ENCODE results near the gene MRPS25.
A peak's percentile ranks its signal among the peaks of the same experiment; 100 is the strongest.

Gene MRPS25

DNA sequence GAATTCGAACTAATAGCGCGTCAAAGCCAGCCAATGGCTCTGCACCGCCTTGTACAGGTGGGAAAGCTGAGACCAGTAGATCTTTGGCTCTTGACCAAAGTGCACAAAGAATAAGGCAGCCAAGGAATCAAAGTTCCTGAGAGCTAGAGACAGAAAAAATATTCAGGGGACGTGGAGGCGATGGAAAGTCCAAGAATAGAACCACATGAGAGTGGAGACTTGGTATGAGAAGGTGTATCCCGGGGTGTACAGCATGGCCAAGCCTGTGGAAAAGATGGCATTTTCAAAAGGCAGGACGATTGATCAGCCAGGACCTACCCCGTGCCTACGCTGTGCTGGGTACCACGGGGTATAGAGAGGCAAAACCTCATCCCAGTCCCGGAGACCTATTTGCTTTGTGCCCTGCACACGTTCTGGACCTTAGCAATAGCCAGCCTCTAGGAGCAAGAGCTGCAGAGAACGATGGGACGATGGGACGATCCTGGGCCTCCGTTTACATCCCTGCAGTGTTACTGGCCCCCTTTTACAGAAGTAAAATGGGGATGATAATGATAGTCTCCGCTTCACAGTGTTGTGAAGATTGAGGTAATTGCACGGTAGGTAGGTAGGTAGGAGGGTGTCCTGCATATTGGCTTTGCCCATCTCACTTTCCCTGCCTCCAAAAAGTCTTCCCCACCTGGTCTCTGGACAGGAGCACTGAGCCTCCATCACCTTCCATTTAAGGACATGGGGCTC lies 34.4 kb upstream of the MRPS25 start:
- Histone ChIP-seq H3K36me3 (peaks cover 17% of the 10 kb centered on the region), H3K4me1 (ENCODE audit: control insufficient read depth in 1 of 2, insufficient read depth in 1 of 2, low read depth in 1 of 2, low read length in 1 of 2) (peaks cover 54 to 58% of the 10 kb centered on the region in 2 experiments), H3K27ac (peak overlapping the region; percentile 89), H3K4me3 (ENCODE audit: low read depth in 1 of 2, low read length in 1 of 2) (peak overlapping the region; percentile 89 to 94), H3K9me3 (no peaks in the 10 kb centered on the region), H3K27me3 (no peaks in the 10 kb centered on the region)
- TF ChIP-seq, protein P1, sequence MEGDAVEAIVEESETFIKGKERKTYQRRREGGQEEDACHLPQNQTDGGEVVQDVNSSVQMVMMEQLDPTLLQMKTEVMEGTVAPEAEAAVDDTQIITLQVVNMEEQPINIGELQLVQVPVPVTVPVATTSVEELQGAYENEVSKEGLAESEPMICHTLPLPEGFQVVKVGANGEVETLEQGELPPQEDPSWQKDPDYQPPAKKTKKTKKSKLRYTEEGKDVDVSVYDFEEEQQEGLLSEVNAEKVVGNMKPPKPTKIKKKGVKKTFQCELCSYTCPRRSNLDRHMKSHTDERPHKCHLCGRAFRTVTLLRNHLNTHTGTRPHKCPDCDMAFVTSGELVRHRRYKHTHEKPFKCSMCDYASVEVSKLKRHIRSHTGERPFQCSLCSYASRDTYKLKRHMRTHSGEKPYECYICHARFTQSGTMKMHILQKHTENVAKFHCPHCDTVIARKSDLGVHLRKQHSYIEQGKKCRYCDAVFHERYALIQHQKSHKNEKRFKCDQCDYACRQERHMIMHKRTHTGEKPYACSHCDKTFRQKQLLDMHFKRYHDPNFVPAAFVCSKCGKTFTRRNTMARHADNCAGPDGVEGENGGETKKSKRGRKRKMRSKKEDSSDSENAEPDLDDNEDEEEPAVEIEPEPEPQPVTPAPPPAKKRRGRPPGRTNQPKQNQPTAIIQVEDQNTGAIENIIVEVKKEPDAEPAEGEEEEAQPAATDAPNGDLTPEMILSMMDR (IDR thresholded peaks at IDR 0.05), result no peak

DNA sequence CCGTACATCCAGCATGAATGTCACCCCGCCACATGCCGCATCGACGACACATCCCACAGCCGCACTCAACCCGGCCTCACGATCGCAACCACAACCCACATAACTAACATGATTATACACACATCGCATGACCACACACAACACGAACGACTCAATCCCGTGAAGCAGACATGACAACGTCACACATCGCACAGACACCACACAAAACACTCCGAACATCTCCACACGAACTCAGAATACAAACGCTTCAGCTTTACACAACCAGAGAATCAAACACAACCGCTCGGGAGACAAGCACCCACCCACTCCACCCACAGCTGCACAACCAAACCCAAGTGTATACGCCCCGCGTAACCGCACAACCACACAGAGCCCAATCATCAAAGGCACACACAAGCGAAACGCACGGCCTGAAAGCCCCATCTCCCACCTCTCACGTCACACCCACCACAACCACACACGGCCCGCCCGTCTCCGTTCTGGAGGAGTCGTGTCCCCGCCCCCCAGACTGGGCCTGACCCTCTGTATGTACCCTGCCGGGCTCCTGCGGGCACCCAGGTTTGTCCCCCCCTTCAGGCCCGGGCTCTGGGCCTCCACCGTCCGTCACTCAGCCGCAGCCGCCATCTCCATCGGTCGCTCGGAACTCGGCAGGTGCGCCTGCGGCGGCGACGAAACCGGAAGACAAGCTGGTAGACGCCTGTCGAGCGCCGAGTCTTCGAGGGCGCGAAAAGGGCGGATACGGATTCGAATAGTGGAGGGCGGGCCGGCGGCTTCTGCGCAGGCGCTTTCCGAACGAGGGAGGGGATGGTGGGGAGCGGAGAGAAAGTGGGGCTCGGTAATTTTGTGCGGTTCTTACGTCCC lies 33.6 kb upstream of the MRPS25 start, which contains the start of gene RBSN:
Gene RBSN (minus strand): TSS at position 646 of the 861 bp plus-strand sequence. CDS start 3,028 bp downstream, outside the sequence.
- Histone ChIP-seq H3K4me1 (ENCODE audit: control insufficient read depth in 1 of 2, insufficient read depth in 1 of 2, low read depth in 1 of 2, low read length in 1 of 2) (peaks cover 62 to 65% of the 10 kb centered on the region in 2 experiments), H3K9me3 (no peaks in the 10 kb centered on the region), H3K27ac (peak within 1 kb of the TSS; percentile 89), H3K4me3 (ENCODE audit: low read depth in 1 of 2, low read length in 1 of 2) (peak within 1 kb of the TSS; percentile 89 to 94), H3K36me3 (peaks cover 25% of the 10 kb centered on the region), H3K27me3 (no peaks in the 10 kb centered on the region)
- TF ChIP-seq, protein P1 (IDR thresholded peaks at IDR 0.05), result peak; percentile 52

DNA sequence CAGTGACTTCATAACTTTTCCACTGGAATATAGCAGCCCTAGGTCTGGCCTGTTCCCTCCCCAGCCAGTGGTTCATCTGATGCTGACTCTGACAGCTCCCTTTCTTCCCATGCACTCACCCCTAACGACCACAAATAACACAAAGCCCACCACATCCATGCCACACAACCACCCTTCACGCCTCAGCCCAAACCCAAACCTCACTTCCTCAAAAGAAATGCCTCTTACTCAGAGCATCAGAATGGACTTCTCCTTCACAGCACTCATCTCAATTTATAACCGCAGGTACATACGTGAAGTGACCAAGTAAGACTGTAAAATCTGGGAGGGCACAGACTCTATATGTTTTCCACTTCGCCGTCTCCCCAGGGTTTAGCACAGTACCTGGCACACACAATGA lies 32.8 kb upstream of the MRPS25 start:
- Histone ChIP-seq H3K27me3 (no peaks in the 10 kb centered on the region), H3K9me3 (no peaks in the 10 kb centered on the region), H3K4me1 (ENCODE audit: control insufficient read depth in 1 of 2, insufficient read depth in 1 of 2, low read depth in 1 of 2, low read length in 1 of 2) (peaks cover 60 to 65% of the 10 kb centered on the region in 2 experiments), H3K27ac (peak overlapping the region; percentile 89), H3K4me3 (ENCODE audit: low read depth in 1 of 2, low read length in 1 of 2) (peak overlapping the region; percentile 89 to 94), H3K36me3 (peaks cover 27% of the 10 kb centered on the region)
- TF ChIP-seq, protein P1 (IDR thresholded peaks at IDR 0.05), result no peak

DNA sequence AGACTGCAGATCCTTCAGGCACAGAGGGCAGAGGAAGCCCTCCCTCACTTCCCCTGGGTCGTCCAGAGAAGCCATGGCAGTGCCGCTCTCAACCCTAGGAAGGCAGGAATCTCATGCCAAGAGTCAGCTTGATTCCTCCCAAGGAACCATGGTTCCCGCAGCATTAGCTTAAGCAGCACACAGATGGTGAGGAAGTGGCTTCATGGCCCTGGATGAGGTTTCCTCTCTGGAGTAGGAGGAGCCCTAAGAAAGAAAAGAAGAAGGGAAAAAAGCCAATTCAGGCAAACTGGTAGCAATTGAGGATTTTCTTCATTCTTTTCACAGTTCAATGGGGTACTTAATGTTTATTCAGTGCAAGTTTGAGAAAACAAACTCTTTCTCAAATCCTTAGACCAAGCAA lies 30.9 kb upstream of the MRPS25 start:
- Histone ChIP-seq H3K9me3 (no peaks in the 10 kb centered on the region), H3K27me3 (no peaks in the 10 kb centered on the region), H3K4me1 (ENCODE audit: control insufficient read depth in 1 of 2, insufficient read depth in 1 of 2, low read depth in 1 of 2, low read length in 1 of 2) (peaks cover 51 to 61% of the 10 kb centered on the region in 2 experiments), H3K27ac (peak overlapping the region; percentile 40), H3K4me3 (ENCODE audit: low read depth in 1 of 2, low read length in 1 of 2) (no peak overlapping the region), H3K36me3 (peaks cover 27% of the 10 kb centered on the region)
- TF ChIP-seq, protein P1 (IDR thresholded peaks at IDR 0.05), result no peak

DNA sequence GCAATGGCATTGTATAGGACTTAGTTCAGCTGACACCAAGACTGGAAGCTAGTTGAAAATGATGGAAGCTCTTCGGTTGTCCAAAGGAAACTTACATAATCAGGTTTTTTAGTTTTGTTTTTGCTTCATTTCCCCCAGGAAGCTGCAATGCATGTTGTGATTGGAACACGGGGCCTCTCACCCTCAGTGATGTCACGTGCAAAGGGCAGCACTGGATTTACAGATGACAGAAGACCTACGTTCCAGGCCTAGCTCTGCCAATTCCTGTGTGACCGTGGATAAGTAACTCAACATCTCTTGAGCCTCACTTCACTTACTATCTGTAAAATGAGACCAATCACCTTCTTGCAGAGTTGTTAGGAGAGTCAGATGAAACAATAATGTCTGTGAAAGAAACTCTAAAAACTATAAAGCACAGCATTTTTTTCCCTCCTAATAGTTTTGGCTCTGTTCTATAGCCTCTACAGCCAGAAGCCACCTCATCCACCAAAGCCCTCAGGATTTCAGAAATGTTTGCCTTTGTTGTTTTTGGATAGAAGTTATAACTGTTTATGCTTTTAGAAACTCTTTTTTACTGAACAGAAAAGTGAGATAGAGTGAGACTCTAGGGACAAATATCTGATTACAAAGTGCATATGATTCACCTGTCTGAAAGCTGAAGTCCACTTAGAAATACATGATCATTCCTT lies 29.2 kb upstream of the MRPS25 start:
- Histone ChIP-seq H3K4me1 (ENCODE audit: control insufficient read depth in 1 of 2, insufficient read depth in 1 of 2, low read depth in 1 of 2, low read length in 1 of 2) (peaks cover 44 to 56% of the 10 kb centered on the region in 2 experiments), H3K36me3 (peaks cover 37% of the 10 kb centered on the region), H3K27me3 (no peaks in the 10 kb centered on the region), H3K9me3 (no peaks in the 10 kb centered on the region), H3K27ac (peak overlapping the region; percentile 63), H3K4me3 (ENCODE audit: low read depth in 1 of 2, low read length in 1 of 2) (no peak overlapping the region)
- TF ChIP-seq, protein P1 (IDR thresholded peaks at IDR 0.05), result no peak

Data from neutrophil (primary cell).